Measurements from ENCODE around the gene VMA21.

Gene VMA21, protein sequence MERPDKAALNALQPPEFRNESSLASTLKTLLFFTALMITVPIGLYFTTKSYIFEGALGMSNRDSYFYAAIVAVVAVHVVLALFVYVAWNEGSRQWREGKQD

DNA sequence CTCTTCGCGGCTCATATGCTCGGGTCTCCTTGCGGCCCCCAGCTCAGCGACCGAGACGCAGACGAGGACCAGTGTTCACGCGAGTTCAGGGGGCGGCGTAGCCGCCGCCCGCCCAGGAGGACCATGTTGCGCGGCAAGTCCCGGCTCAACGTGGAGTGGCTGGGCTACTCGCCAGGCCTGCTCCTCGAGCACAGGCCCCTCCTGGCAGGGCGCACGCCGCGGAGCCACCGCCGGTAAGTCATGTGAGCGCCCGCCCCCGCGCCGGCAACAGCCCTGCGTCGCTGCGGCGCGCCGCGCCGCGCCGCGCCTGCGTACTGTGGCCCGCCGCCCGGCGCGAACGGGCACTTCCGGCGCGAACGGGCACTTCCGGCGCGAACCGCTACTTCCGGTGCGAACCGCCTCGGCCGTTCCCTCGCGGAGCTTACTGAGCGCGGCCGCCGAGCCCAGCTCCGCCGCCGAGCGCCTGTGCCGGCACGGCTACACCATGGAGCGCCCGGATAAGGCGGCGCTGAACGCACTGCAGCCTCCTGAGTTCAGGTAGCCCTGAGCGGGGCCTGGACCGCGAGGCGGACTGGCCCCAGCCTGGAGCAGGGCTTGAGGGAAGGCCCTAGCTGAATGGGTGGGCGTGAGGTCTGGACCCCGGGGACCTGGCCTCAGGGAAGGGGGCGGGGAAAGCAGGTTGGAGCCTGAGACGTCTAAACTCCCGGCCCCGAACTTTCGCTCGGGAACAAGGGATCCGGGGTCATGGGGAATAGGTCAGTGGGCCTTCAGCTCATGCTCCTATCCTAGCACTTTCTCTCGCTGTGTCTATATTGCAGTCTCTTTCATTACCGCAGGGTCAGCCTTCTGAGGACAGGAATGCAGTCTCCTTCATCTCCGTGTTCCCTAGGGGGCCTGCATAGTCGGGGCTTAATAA lies at the start of gene VMA21:
Gene VMA21, plus strand, starts transcription at position 382 of the 916 bp plus-strand sequence. Its CDS starts 103 bp downstream, at position 485.
- peak; percentile 16 to 79 (median 60) for DNase-seq

DNA sequence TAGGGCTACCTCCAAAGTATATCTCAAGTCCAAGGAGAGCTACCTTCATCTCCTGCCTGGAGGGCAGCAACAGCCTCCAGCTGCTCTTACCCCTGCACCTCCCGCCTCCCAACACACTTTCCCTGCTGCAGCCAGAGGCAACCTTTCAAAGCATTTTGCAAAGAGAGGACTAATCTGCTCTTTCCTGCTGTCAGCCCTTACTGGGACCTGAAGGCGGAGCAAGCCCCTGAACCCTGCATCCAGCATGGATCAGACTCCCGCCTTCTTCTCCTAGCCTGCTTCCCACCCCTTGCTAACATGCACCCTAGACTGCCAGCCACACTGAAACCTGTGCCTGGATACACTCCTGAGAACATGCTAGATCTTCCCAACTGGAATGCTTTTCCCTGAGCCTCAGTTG lies 37.7 kb upstream of the VMA21 start:
- DNase-seq, result no peak

DNA sequence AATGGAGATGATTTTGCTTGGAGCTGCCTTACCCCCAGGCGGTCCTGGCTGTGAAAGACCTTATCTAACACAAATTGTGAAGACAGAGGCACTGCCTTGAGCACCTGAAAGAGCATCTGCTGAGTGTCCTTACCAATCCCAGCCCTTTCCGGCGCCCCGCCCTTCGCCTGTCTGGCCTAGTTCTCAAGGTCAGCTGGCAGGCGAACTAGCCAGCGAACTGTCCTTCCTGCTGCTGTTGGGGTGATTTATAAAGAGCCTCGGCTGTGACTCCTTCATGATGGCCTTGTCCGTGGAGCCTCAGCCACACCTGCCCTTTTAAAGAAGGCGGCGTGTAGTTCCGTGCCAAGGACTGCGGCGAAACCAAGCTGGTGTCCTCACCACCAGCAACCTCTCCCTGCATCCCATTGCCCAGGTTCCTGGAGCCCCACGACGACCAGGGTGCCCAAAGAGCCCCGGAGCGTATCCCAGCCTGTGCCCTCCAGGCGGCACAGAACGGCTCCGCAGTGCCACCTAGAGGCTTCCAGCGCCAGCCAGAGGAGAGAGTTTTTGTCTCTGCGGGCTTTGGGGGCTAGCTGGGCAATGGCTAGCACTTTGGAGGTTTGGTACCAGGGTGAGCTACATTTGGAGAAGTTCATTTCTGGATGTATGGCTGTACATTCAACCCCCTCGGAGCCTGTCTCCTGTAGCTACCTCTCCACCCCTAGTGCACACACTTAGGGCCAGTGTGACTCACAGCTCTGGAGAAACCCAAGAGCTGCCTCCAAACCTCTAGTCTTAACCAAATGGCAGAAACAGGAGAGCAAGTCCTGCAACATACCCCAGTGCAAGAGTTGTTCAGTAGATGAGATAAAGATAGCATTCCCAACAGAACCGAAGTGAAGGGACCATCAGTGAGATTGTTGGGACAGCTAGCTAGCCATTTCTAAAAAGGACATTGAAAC lies 36.8 kb upstream of the VMA21 start:
- DNase-seq, result peak in 2 of 14 donors; percentile 3 to 5

GRCh38 chrX:151363316-151363715 lies 33.7 kb upstream of the VMA21 start:
- no peak for DNase-seq

- DNase-seq, result no peak
Measured at GRCh38 chrX:151365579-151365978, 31.4 kb upstream of the VMA21 start.

GRCh38 chrX:151370906-151371305 lies 26.1 kb upstream of the VMA21 start:
- no peak for DNase-seq

DNA sequence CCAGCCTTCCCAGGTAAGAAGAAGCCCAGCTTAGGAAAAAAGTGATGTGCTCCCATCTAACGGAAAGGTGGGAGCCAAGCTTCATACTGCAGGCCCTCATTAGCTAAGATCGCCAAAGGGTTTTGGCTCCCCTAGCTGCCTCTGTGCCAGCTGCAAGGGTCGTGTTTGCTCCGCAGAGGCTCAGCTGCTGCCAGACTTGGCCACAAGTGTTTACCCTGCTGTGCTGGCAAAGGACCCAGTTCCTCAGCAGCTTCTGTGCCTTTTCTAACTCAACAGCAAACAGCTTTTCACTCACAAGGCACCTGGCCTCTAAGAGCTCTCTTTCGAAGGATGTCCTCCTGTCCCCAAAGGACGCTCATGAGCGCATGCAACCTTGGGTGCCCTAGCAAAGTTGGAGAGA lies 12.2 kb upstream of the VMA21 start:
- peak in 1 of 14 donors; percentile 2 for DNase-seq

GRCh38 chrX:151386838-151387459 lies 10.1 kb upstream of the VMA21 start:
- no peak for DNase-seq

DNA sequence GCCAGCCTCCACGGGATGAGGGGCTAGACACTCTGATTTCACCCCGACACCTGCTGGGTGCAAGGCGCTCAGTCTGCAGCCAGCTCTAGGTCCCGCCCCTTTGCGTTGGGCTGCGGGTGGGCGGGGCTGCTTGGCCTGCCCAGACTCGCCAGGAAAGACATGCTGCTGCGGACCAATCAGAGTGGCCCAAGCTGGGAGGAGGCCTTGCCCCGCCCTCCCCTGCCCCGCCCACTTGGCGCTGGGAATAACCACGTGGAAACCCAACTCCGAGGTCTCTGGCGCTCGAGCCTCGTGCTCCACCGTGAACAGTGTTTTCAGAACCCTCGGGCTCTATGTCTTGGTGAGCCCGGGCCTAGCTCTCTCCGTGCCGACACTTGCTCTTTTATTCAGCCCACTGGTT lies 5.3 kb upstream of the VMA21 start:
- DNase-seq, result no peak

DNA sequence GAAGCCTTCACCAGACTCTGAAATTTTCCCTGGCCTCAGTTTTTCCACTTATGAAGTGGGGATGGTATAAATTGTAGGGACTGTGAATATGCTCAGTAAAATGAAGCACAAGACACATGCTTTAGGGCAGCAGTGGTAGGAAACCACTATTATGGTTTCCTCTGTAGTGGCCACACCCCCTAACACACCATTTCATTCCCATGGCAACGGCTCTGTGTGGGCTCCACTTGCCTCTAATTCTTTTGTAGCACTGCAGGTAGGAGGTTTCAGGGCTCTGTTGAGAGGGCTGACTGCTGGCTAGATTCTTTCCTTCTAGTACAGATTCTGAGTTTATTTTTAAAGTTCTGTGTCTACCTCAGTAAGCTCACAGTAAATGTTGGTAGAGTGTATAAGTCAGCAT lies 3.5 kb upstream of the VMA21 start:
- DNase-seq, result no peak

- DNase-seq, result peak in 6 of 14 donors; percentile 1 to 65 (median 44)
Measured at GRCh38 chrX:151396042-151396824, 773 bp upstream of the VMA21 start.

DNA sequence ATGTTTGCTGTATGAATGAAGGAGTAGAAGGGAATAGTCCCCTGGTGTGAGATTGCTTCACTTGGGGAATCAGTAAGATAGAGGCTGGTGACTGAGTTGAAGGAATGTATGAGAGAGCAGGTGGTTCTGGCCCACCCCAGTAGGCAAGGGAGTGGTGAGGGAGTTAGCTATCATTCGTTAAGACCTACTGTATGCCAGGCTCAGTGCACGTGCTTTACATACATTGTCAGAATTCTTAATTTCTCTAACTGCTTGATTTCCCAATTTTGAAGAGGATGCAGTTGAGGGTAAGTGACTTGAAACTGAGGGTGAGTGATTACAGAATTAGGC lies 700 bp downstream of the VMA21 start:
- no peak for DNase-seq

DNA sequence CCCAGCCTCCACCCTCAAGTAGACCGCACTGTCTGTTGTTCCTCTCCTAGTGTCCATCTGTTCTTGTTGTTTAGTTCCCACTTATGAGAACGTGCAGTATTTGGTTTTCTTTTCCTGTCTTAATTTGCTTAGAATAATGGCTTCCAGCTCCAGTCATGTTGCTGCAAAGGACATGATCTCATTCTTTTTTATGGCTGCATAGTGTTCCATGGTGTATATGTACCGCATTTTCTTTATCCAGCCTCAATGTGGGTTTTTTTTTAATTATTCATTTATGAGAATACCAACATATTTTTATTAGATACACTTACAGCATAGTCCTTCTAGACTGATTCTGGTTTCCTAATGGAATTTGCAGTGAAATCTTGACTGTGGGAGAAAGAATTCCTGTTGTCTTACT lies 1.3 kb downstream of the VMA21 start:
- DNase-seq, result no peak

GRCh38 chrX:151402719-151403390 lies 5.8 kb downstream of the VMA21 start:
- peak in 2 of 14 donors; percentile 1 to 49 for DNase-seq

- no peak for DNase-seq
Measured at GRCh38 chrX:151416579-151416978, 19.6 kb downstream of the VMA21 start.

DNA sequence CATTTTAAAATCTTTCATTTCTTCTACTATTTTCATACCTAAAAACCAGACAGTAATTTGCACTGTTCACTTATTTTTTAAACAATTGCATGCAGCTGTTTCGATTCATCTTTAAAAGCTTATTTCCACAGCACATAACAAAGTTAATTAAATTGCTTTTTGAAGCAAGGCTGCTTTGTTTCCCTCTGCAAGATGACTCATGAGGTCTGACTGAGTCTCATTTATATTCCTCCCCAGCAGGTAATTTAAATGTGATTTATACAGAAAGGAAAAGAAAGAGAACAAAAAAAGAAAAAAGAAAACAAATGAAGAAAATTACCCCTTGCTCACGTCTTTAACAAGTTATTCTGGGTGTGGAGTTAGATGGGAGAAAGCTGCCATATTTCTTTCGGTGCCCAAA lies 22.8 kb downstream of the VMA21 start:
- no peak for DNase-seq

GRCh38 chrX:151424505-151424904 lies 27.5 kb downstream of the VMA21 start:
- DNase-seq, result no peak

DNA sequence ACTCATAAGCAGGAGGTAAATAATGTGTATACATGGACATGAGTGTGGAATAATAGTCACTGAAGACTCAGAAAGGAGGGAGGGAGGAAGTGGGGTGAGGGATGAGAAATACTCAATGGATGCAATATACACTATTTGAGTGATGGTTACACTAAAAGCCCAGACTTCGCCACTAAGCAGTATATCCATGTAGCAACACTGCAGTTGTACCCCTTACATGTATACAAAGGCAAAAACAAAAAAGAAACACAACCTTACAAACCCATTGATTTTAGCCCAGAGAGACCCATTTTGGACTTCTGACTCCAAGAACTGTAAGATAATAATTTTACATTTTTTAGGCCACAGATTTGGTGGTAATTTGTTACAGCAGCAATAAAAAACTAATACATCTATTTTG lies 51.5 kb downstream of the VMA21 start:
- no peak for DNase-seq

DNA sequence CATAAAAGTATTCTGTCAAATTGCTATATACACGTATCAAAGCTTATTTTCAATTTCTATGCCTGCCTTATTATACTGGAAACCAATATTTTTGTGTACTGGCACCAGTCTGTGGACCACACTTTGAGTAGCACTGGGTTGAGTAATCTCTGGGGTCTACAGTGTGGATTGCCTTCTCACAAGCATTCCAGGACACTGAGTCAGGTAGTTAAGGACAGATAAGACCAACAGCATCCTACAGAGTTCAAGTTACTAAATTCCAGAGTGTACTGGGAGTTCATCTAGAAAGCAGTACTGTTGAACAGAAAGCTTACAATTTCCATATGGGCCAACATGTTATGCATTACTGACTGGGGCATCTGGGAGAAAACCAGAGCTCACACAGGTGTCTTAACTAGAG lies 61.8 kb downstream of the VMA21 start:
- DNase-seq, result no peak

All from C1 segment of cervical spinal cord (tissue), 14 donors.